ENCODE data around the gene ANKRD10.
A peak's percentile ranks its signal among the peaks of the same experiment; 100 is the strongest.

ANKRD10 gene

GRCh38 chr13:110836605-110836903 lies 78.3 kb downstream of the ANKRD10 start:
- TF ChIP-seq ZFX (IDR thresholded peaks at IDR 0.05) (no peak), CTCF (conservative IDR thresholded peaks at IDR 0.05) (no peak)
- peak overlapping the region; percentile 60; the same call in 1 of the 2 replicates for H3K27ac ChIP-seq

- TF ChIP-seq CTCF (conservative IDR thresholded peaks at IDR 0.05) (no peak), ZFX (IDR thresholded peaks at IDR 0.05) (no peak)
- peak overlapping the region; percentile 60; the same call in 1 of the 2 replicates for H3K27ac ChIP-seq
Measured at GRCh38 chr13:110835721-110836604, 78.9 kb downstream of the ANKRD10 start.

DNA sequence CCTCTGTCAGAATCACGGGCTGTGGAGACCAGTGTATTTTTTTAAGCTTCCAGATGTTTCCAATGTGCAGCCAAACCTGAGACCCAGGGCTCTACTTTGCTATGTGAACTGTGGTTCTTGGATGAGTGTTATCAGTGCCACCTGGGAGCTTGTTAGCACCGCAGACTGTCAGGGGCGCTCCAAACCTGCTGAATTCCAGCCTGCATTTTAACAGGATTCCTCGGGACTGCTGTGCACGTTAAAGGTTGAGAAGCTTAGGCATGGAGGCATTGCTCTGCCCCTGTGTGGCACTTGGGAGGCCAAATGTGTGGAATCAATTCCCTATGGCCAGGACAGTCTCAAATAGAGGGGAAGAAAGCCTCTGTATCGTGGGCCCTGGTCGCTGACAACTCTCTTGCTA lies 80.3 kb downstream of the ANKRD10 start:
- TF ChIP-seq CTCF (conservative IDR thresholded peaks at IDR 0.05) (no peak), ZFX (IDR thresholded peaks at IDR 0.05) (no peak)
- no peak overlapping the region for H3K27ac ChIP-seq

GRCh38 chr13:110832531-110832930 lies 82.3 kb downstream of the ANKRD10 start:
- no peak overlapping the region for H3K27ac ChIP-seq
- TF ChIP-seq ZFX (IDR thresholded peaks at IDR 0.05) (no peak), CTCF (conservative IDR thresholded peaks at IDR 0.05) (no peak)

DNA sequence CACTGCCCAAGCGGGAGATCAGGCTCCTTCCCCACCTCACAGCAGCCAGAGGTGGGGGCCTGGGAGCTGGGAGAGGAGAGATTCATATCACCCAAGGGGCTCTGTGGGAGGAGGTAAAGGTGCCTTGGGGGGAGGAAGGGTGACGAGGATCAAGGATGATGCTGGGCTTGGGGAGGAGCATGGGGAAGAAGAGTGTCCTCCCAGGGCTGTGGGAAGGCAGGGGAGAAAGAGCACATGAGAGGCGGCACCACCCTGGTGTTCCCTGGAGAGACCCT lies 82.7 kb downstream of the ANKRD10 start:
- TF ChIP-seq ZFX (IDR thresholded peaks at IDR 0.05) (no peak), CTCF (conservative IDR thresholded peaks at IDR 0.05) (no peak)
- no peak overlapping the region for H3K27ac ChIP-seq

DNA sequence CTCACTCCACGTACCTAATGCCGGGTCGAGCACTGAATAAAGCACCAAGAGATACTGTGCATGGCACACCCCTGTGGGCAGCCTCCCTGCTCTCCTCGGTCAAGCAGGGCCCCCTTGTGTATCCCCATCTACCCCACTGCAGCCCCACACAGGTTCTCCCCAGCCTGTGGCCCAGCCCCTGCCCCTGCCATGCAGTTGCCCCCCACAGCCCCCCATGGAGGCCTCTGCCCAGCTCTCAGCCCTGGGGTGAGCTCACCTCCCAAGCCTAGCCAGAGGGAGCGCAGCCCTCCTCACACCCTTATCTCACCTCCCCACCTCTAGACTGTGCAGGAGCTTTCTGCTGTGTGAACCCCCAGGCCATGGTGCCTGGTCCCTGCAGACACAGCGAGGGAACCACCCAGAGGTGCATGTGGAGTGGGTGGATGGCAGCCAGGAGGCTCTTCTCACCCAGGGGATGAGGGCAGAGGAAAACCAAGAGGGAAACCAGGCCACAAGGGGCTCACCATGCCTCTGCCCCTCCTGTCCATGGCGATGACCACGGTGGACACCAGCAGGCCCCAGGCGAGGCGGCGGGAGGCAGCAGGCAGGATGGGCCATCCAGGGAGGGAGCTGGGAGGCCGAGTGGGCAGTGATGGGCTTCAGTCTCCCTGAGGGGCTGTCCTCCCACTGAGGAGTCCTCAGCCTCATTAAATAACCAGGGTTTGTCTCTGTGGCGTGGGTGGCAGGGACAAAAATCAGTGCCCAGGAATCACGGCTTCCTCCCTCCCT lies 83.2 kb downstream of the ANKRD10 start:
- H3K27ac ChIP-seq, result no peak overlapping the region
- TF ChIP-seq ZFX (IDR thresholded peaks at IDR 0.05) (no peak), CTCF (conservative IDR thresholded peaks at IDR 0.05) (no peak)

GRCh38 chr13:110830800-110831371 lies 84.0 kb downstream of the ANKRD10 start:
- TF ChIP-seq ZFX (IDR thresholded peaks at IDR 0.05) (no peak), CTCF (conservative IDR thresholded peaks at IDR 0.05) (no peak)
- H3K27ac ChIP-seq, result no peak overlapping the region
